ENCODE data around the gene TNIP3.

TNIP3 gene

DNA sequence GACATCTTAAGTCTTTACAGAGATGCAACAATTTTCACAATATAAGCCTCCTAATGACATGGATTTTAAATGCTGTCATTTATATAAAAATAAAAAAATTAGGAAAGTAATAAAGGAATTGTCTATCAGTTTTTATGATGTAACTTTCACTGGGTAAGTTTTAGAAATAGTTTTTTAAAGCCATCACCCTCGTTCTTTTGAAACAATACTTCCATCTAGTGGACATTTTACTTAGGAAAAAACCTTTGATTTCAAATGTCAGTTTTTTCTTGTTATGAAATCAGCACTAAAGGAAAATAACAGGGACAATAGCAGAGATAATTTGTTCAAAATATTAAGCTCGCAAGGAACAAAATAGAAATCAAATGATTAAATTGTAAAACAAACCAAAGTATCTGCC lies 67.5 kb downstream of the TNIP3 start:
- no peak overlapping the region for H3K4me3 ChIP-seq (ENCODE audit: low read depth in 1 of 2, low read length in 2 of 2)
- H3K27ac ChIP-seq (ENCODE audit: low read depth, low read length) = no peak overlapping the region
- no peaks in the 10 kb centered on the region for H3K9me3 ChIP-seq (ENCODE audit: low read length)
- H3K4me1 ChIP-seq (ENCODE audit: insufficient read depth, low read length) = no peaks in the 10 kb centered on the region
- no peaks in the 10 kb centered on the region for H3K27me3 ChIP-seq (ENCODE audit: control insufficient read depth in 1 of 2, insufficient read depth in 2 of 2, low read length in 2 of 2)
- no peak overlapping the region for H3K9ac ChIP-seq (ENCODE audit: low read length)
- H3K36me3 ChIP-seq (ENCODE audit: insufficient read depth, low read length) = no peaks in the 10 kb centered on the region

DNA sequence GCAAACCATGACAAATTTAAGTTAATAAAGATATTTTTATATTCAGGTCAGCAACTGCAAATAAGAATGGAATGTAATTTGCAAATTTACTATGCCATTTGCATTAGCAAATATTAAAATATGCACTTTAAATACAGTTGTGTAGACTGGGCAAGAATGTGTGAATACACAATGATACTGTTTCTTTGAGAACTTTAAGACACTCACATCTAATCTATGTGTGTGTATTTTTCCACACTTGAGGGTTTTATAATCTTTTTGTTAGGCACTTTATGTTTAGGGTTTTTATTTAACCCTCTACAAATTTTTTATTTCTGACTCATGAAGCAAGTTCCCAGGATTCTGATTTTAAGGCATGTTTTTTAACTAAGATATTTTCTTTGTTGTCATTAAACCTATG lies 67.9 kb downstream of the TNIP3 start:
- H3K36me3 ChIP-seq (ENCODE audit: insufficient read depth, low read length) = no peaks in the 10 kb centered on the region
- no peaks in the 10 kb centered on the region for H3K4me1 ChIP-seq (ENCODE audit: insufficient read depth, low read length)
- no peaks in the 10 kb centered on the region for H3K27me3 ChIP-seq (ENCODE audit: control insufficient read depth in 1 of 2, insufficient read depth in 2 of 2, low read length in 2 of 2)
- no peak overlapping the region for H3K4me3 ChIP-seq (ENCODE audit: low read depth in 1 of 2, low read length in 2 of 2)
- no peak overlapping the region for H3K27ac ChIP-seq (ENCODE audit: low read depth, low read length)
- H3K9me3 ChIP-seq (ENCODE audit: low read length) = no peaks in the 10 kb centered on the region
- H3K9ac ChIP-seq (ENCODE audit: low read length) = no peak overlapping the region

DNA sequence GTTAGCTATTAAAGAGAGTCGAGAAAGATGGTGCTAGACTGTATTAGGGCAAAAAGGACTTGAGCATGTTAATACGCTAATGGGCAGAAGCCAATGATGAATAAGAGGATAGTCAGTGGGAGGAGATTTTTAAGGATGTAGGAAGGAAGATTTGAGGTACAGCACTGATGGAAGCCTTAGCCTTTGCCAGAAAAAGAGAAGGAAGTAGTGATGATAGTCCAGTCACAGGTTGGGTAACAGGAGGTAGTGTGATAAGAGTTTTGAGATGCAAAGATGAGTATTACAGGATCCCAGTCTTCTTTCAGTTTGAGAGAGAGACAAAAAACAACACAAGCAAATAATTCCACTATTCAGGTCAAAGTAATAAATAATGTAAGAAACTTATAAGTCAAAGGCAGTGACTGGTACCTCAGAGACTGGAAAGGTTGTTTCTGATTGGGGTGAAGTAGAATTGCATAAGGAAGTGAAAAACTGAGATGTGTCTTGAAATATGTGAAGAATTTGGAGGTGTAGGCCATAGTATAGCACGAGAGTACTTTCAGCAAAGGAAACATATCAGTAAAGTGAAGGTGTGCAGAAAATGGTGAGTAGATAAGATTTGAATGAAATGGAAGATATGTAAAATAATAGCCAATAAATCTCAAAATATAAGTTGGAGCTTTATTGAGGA lies 69.7 kb downstream of the TNIP3 start:
- Histone ChIP-seq H3K27ac (ENCODE audit: low read depth, low read length) (no peak overlapping the region), H3K9ac (ENCODE audit: low read length) (no peak overlapping the region), H3K4me1 (ENCODE audit: insufficient read depth, low read length) (no peaks in the 10 kb centered on the region), H3K36me3 (ENCODE audit: insufficient read depth, low read length) (no peaks in the 10 kb centered on the region), H3K4me3 (ENCODE audit: low read depth in 1 of 2, low read length in 2 of 2) (no peak overlapping the region), H3K27me3 (ENCODE audit: control insufficient read depth in 1 of 2, insufficient read depth in 2 of 2, low read length in 2 of 2) (no peaks in the 10 kb centered on the region), H3K9me3 (ENCODE audit: low read length) (no peaks in the 10 kb centered on the region)

DNA sequence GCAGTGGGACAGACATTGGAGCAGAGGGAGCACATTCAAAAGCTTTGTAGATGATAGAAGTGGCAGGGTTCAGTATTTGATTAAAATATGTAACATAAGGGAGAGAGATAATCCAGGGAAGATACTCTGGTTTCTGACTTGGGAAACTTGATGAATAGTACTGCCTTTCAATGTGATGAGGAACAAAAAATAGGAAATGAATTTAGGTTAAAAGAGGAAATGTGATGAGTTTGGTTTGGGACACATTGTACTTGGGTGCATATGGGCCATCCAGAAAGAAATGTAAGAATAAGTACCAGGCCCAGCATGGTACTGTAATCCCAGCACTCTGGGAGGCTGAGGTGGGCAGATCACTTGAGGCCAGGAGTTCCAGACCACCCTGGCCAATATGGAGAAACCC lies 70.9 kb downstream of the TNIP3 start:
- H3K36me3 ChIP-seq (ENCODE audit: insufficient read depth, low read length) = no peaks in the 10 kb centered on the region
- H3K4me3 ChIP-seq (ENCODE audit: low read depth in 1 of 2, low read length in 2 of 2) = no peak overlapping the region
- no peak overlapping the region for H3K27ac ChIP-seq (ENCODE audit: low read depth, low read length)
- no peaks in the 10 kb centered on the region for H3K9me3 ChIP-seq (ENCODE audit: low read length)
- H3K4me1 ChIP-seq (ENCODE audit: insufficient read depth, low read length) = no peaks in the 10 kb centered on the region
- H3K9ac ChIP-seq (ENCODE audit: low read length) = no peak overlapping the region
- H3K27me3 ChIP-seq (ENCODE audit: control insufficient read depth in 1 of 2, insufficient read depth in 2 of 2, low read length in 2 of 2) = no peaks in the 10 kb centered on the region

DNA sequence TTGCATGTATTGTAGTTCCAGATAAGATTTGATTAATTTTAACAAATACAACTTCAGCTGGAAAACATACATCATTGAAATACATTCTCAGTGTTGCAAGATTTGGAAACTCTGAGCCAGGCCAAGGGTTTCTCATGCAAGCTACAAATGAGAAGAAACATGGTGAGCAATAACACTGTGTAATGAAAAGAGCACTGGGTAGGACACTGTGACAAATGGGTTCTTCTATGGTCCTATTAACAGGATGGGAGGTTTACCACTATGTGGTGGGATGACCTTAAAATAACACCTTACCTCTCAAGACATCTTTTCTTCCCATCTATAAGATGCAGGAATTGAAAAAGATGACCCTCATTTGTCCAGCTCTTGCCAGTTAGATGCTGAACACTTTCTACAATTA lies 72.2 kb downstream of the TNIP3 start:
- Histone ChIP-seq H3K4me1 (ENCODE audit: insufficient read depth, low read length) (no peaks in the 10 kb centered on the region), H3K27ac (ENCODE audit: low read depth, low read length) (no peak overlapping the region), H3K27me3 (ENCODE audit: control insufficient read depth in 1 of 2, insufficient read depth in 2 of 2, low read length in 2 of 2) (no peaks in the 10 kb centered on the region), H3K4me3 (ENCODE audit: low read depth in 1 of 2, low read length in 2 of 2) (no peak overlapping the region), H3K9me3 (ENCODE audit: low read length) (no peaks in the 10 kb centered on the region), H3K9ac (ENCODE audit: low read length) (no peak overlapping the region), H3K36me3 (ENCODE audit: insufficient read depth, low read length) (no peaks in the 10 kb centered on the region)

DNA sequence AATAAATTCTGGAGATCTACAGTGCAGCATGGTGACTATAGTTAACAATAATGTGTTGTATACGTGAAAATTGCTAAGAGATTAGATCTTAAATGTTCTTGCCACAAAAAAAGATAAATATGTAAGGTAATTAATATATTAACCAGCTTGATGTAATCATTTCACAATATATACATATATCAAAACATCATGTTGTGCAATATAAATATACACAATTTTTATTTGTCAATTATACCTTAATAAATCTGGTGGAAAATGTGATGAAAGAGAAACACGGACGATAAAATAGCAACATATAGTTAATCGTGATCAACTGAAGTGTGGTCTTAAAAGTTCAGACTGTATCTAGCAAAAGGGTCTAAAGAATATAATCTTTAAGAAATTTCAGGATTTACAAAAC lies 75.3 kb downstream of the TNIP3 start:
- Histone ChIP-seq H3K27me3 (ENCODE audit: control insufficient read depth in 1 of 2, insufficient read depth in 2 of 2, low read length in 2 of 2) (no peaks in the 10 kb centered on the region), H3K4me1 (ENCODE audit: insufficient read depth, low read length) (no peaks in the 10 kb centered on the region), H3K27ac (ENCODE audit: low read depth, low read length) (no peak overlapping the region), H3K4me3 (ENCODE audit: low read depth in 1 of 2, low read length in 2 of 2) (no peak overlapping the region), H3K9me3 (ENCODE audit: low read length) (no peaks in the 10 kb centered on the region), H3K9ac (ENCODE audit: low read length) (no peak overlapping the region), H3K36me3 (ENCODE audit: insufficient read depth, low read length) (no peaks in the 10 kb centered on the region)
